H1 (cell line): ENCODE measurements around the gene PHRF1. TPM values are rescaled to one million over a fixed set of nuclear protein-coding genes. Genes with fewer than 3 reads are reported as not detected.

Experiments
- CTCF ChIA-PET: fragments of 300-600 bp; sonication (Branson Sonifier 250); formaldehyde crosslinking; loops from one replicate; lab custom pipeline; 2021; ENCODE audit not compliant: partially characterized antibody; lab: Charles Lee
- POLR2A ChIA-PET: fragments of 300-600 bp; sonication (Branson Sonifier 250); formaldehyde crosslinking; loops from one replicate; lab custom pipeline; 2021; ENCODE audit warnings: inconsistent platforms; ENCODE audit not compliant: partially characterized antibody; lab: Charles Lee
- DNase-seq, 2 experiments: peaks; one replicate each; pipeline versions ENCODE4 v3.0.0 to v3.0.0-alpha.2; 2010 to 2022; ENCODE audit warnings: low spot score in 2 of 2, low read depth in 1 of 2, mixed read lengths in 1 of 2
- FAIRE-seq: peaks from 2 replicates; lab custom pipeline; 2011; peaks lifted over from hg19 to GRCh38; lab: Jason Lieb, UNC
- H2AFZ ChIP-seq: 2 replicates; pipeline ENCODE4 v1.8.1; 2012; ENCODE audit warnings: low read length, inconsistent platforms
- H2AK5ac ChIP-seq: 2 replicates; pipeline ENCODE4 v1.6.1; 2013; ENCODE audit warnings: low read depth, low read length
- H2BK120ac ChIP-seq: replicated peaks from 2 replicates; pipeline ENCODE3; 2013; ENCODE audit warnings: low read depth, low read length, inconsistent platforms
- H2BK12ac ChIP-seq: 2 replicates; pipeline ENCODE4 v1.6.1; 2013; ENCODE audit warnings: low read depth, low read length
- H2BK15ac ChIP-seq: 2 replicates; pipeline ENCODE4 v1.6.1; 2013; ENCODE audit warnings: low read length
- H2BK20ac ChIP-seq: 2 replicates; pipeline ENCODE4 v1.6.1; 2013; ENCODE audit warnings: low read length
- H2BK5ac ChIP-seq: 2 replicates; pipeline ENCODE4 v1.6.1; 2013; ENCODE audit warnings: low read depth, low read length
- H3K14ac ChIP-seq: 2 replicates; pipeline ENCODE4 v1.6.1; 2013; ENCODE audit warnings: inconsistent platforms; ENCODE audit not compliant: insufficient read length
- H3K18ac ChIP-seq: 2 replicates; pipeline ENCODE4 v1.6.1; 2013; ENCODE audit warnings: low read length; ENCODE audit errors: extremely low read depth
- H3K23ac ChIP-seq: 2 replicates; pipeline ENCODE4 v1.6.1; 2013; ENCODE audit warnings: inconsistent platforms; ENCODE audit not compliant: insufficient read length
- H3K23me2 ChIP-seq: 2 replicates; pipeline ENCODE4 v1.6.1; 2013; ENCODE audit warnings: low read depth, low read length
- H3K27ac ChIP-seq: 2 replicates; pipeline ENCODE4 v1.6.1; 2011; ENCODE audit warnings: low read depth, low read length, inconsistent platforms
- H3K27me3 ChIP-seq, 4 experiments: replicated peaks in 1 of 4; 1 replicate in 1 of 4; 2 replicates in 3 of 4; pipeline versions ENCODE4 v1.6.1 to v1.8.1; 2011 to 2013; ENCODE audit warnings: low read length in 3 of 4, mild to moderate bottlenecking in 3 of 4, inconsistent platforms in 2 of 4, mixed read lengths in 2 of 4, moderate library complexity in 1 of 4; ENCODE audit not compliant: control insufficient read depth in 3 of 4, insufficient read depth in 3 of 4; ENCODE audit errors: extremely low read depth in 1 of 4
- H3K36me3 ChIP-seq, 4 experiments: 2 replicates each; pipeline versions ENCODE4 v1.6.1 to v1.8.1; 2011 to 2013; ENCODE audit warnings: mild to moderate bottlenecking in 4 of 4, low read length in 3 of 4, moderate library complexity in 2 of 4, control low read depth in 1 of 4, inconsistent platforms in 1 of 4; ENCODE audit not compliant: insufficient read depth in 4 of 4, control insufficient read depth in 2 of 4
- H3K4ac ChIP-seq: replicated peaks from 2 replicates; pipeline ENCODE3; 2013; ENCODE audit warnings: low read length, low read depth, mixed read lengths, inconsistent platforms; ENCODE audit not compliant: insufficient read length
- H3K4me1 ChIP-seq, 4 experiments: replicated peaks in 1 of 4; 1 replicate in 1 of 4; 2 replicates in 3 of 4; pipeline versions ENCODE4 v1.6.1 to v1.8.1; 2011 to 2013; ENCODE audit warnings: low read length in 3 of 4, inconsistent platforms in 2 of 4, mixed read lengths in 1 of 4; ENCODE audit not compliant: insufficient read depth in 4 of 4, control insufficient read depth in 3 of 4
- H3K4me2 ChIP-seq, 2 experiments: 2 replicates each; pipeline versions ENCODE4 v1.6.1 to v1.8.1; 2011 to 2013; ENCODE audit warnings: low read depth in 2 of 2, low read length in 2 of 2, control low read depth in 1 of 2, inconsistent platforms in 1 of 2, mild to moderate bottlenecking in 1 of 2; ENCODE audit not compliant: insufficient read depth in 1 of 2
- H3K4me3 ChIP-seq, 4 experiments: fragments of 200-600, 300-600 bp in 1 of 4; sonication (generic), shearing (Covaris generic), sonication (Bioruptor Twin) in 1 of 4; 2 replicates each; pipeline versions ENCODE4 v1.5.1 to v1.8.1; 2011 to 2016; ENCODE audit warnings: low read length in 4 of 4, low read depth in 3 of 4, control low read depth in 2 of 4, inconsistent platforms in 2 of 4, mild to moderate bottlenecking in 2 of 4, mixed read lengths in 1 of 4, moderate library complexity in 1 of 4; ENCODE audit not compliant: insufficient read depth in 2 of 4; ENCODE audit errors: extremely low read depth in 1 of 4
- H3K56ac ChIP-seq: replicated peaks from 2 replicates; pipeline ENCODE3; 2013; ENCODE audit warnings: low read depth, mild to moderate bottlenecking, mixed read lengths, low read length, inconsistent platforms; ENCODE audit not compliant: insufficient read length
- H3K79me1 ChIP-seq: 2 replicates; pipeline ENCODE4 v1.6.1; 2013; ENCODE audit warnings: low read depth, low read length, control low read depth
- H3K79me2 ChIP-seq, 2 experiments: 2 replicates each; pipeline versions ENCODE4 v1.6.1 to v1.8.1; 2012 to 2013; ENCODE audit warnings: low read length in 2 of 2, mild to moderate bottlenecking in 2 of 2, inconsistent platforms in 1 of 2; ENCODE audit not compliant: insufficient read depth in 2 of 2, control insufficient read depth in 1 of 2
- H3K9ac ChIP-seq, 4 experiments: replicated peaks in 1 of 4; 1 replicate in 1 of 4; 2 replicates in 3 of 4; pipeline versions ENCODE4 v1.6.1 to v1.8.1; 2011 to 2013; ENCODE audit warnings: low read depth in 3 of 4, low read length in 3 of 4, control low read depth in 2 of 4, mild to moderate bottlenecking in 2 of 4, moderate library complexity in 2 of 4, inconsistent platforms in 1 of 4; ENCODE audit errors: extremely low read depth in 1 of 4
- H3K9me3 ChIP-seq, 2 experiments: 2 replicates each; pipeline versions ENCODE4 v1.6.1 to v1.8.1; 2012 to 2013; ENCODE audit warnings: mild to moderate bottlenecking in 2 of 2, moderate library complexity in 2 of 2, control low read depth in 1 of 2, inconsistent platforms in 1 of 2, low read depth in 1 of 2, low read length in 1 of 2, mixed read lengths in 1 of 2; ENCODE audit not compliant: insufficient read depth in 2 of 2
- H4K20me1 ChIP-seq, 2 experiments: replicated peaks in 1 of 2; 2 replicates each; pipeline versions ENCODE3 to v1.8.1; 2011 to 2013; ENCODE audit warnings: inconsistent platforms in 2 of 2, low read length in 2 of 2, mild to moderate bottlenecking in 1 of 2; ENCODE audit not compliant: insufficient read depth in 2 of 2, control insufficient read depth in 1 of 2
- H4K5ac ChIP-seq: 2 replicates; pipeline ENCODE4 v1.6.1; 2013; ENCODE audit warnings: low read length, low read depth, mixed read lengths, inconsistent platforms; ENCODE audit not compliant: insufficient read length
- H4K8ac ChIP-seq: 2 replicates; pipeline ENCODE4 v1.8.0; 2013; ENCODE audit warnings: mild to moderate bottlenecking, moderate library complexity, low read length, inconsistent platforms; ENCODE audit not compliant: insufficient read depth; ENCODE audit errors: extremely low read depth
- H4K91ac ChIP-seq: replicated peaks from 2 replicates; pipeline ENCODE3; 2013; ENCODE audit warnings: low read length, mixed read lengths, inconsistent platforms; ENCODE audit not compliant: insufficient read length
- ASH2L ChIP-seq: fragments of 200-600, 300-600 bp; sonication (generic); IDR thresholded peaks from one replicate; pipeline ENCODE4 v1.7.1; 2017; ENCODE audit warnings: low read length
- BRCA1 ChIP-seq: IDR thresholded peaks from 2 replicates; pipeline ENCODE4 v1.6.1; 2012; ENCODE audit warnings: low read depth, low read length, improper control_type of control experiment
- E2F6 ChIP-seq: IDR thresholded peaks from 2 replicates; pipeline ENCODE4 v1.6.1; 2012; ENCODE audit warnings: inconsistent platforms
- EZH2 ChIP-seq: fragments of 200-600 bp; sonication (generic); IDR thresholded peaks from 2 replicates; pipeline ENCODE4 v1.7.1; 2012; ENCODE audit warnings: low read depth, mild to moderate bottlenecking, moderate library complexity, low read length, inconsistent platforms; ENCODE audit not compliant: severe bottlenecking
- MAFK ChIP-seq: IDR thresholded peaks from 2 replicates; pipeline ENCODE4 v1.6.1; 2012; ENCODE audit warnings: low read depth, mild to moderate bottlenecking, improper control_type of control experiment, low read length
- MAX ChIP-seq: IDR thresholded peaks from 2 replicates; pipeline ENCODE4 v1.6.1; 2012; ENCODE audit warnings: inconsistent platforms
- NANOG ChIP-seq: IDR thresholded peaks from 2 replicates; pipeline ENCODE4 v1.6.1; 2011; ENCODE audit warnings: low read length, low read depth, mild to moderate bottlenecking, inconsistent platforms; ENCODE audit not compliant: insufficient read depth, poor library complexity, severe bottlenecking
- POU5F1 ChIP-seq: IDR thresholded peaks from 2 replicates; pipeline ENCODE4 v1.6.1; 2011; ENCODE audit warnings: low read depth, mild to moderate bottlenecking, low read length, moderate library complexity
- RNF2 ChIP-seq: fragments of 200-900, 300-1000 bp; sonication (generic); IDR thresholded peaks from 2 replicates; pipeline ENCODE4 v1.7.1; 2016; ENCODE audit warnings: borderline replicate concordance, low read depth, mild to moderate bottlenecking, antibody characterized with exemption, low read length; ENCODE audit not compliant: poor library complexity, severe bottlenecking; ENCODE audit errors: missing control alignments
- RXRA ChIP-seq: IDR thresholded peaks from 2 replicates; pipeline ENCODE4 v1.6.1; 2011; ENCODE audit warnings: low read depth, mild to moderate bottlenecking, low read length, moderate library complexity; ENCODE audit not compliant: insufficient read depth
- SP4 ChIP-seq: IDR thresholded peaks from 2 replicates; pipeline ENCODE4 v1.6.1; 2012; ENCODE audit warnings: low read length, inconsistent platforms
- WGBS, 2 experiments: shearing (Covaris generic) in 1 of 2; methylation state at CpG; one replicate each; pipeline versions ENCODE4 v1.1.6 to v1.1.7; 2013 to 2015; ENCODE audit warnings: low lambda C conversion rate in 2 of 2, mixed read lengths in 2 of 2, inconsistent platforms in 1 of 2, low coverage in 1 of 2, missing lambda C conversion rate in 1 of 2; ENCODE audit not compliant: insufficient replicate concordance in 2 of 2, insufficient coverage in 1 of 2, insufficient read length in 1 of 2; ENCODE audit errors: extremely low coverage in 1 of 2, missing lambda C conversion rate in 1 of 2; 5-methylcytosine and 5-hydroxymethylcytosine counted together
- polyA plus RNA-seq, 7 experiments: library from polyadenylated mRNA; depleted of rRNA in 3 of 7; stranded (reverse) in 5 of 7; unstranded in 2 of 7; fragments of >200 nt in 5 of 7; fragments of 200-250 nt in 2 of 7; gene quantifications; 1 replicate in 5 of 7; 2 replicates in 1 of 7; 4 replicates in 1 of 7; pipeline versions ENCODE4 v1.2.1 to v1.2.3, GENCODE V29; 2011 to 2013; ENCODE audit warnings: missing spikeins in 2 of 7, mixed read lengths in 2 of 7
- total RNA-seq: library from RNA; stranded (reverse); fragmentation: NEBNext Ultra II Directional; extraction: Animal tissue kit (Norgen Biotek cat#: 25700); gene quantifications from 2 replicates; pipeline ENCODE4 v1.2.1, GENCODE V29; 2021

Gene PHRF1
- total and polyA plus RNA-seq, 2 of the 8 experiments (the other 6 are each of a cell fraction or from before 2014, with no cell fraction given): 13.4 to 37.3 TPM

- Histone ChIP-seq H2AK5ac (no peak overlapping the region), H2BK120ac (no peak overlapping the region), H3K9me3 (no peaks in the 10 kb centered on the region), H3K18ac (no peak overlapping the region), H3K9ac (no peak overlapping the region), H2BK15ac (no peak overlapping the region), H3K23ac (no peak overlapping the region), H3K36me3 (peaks cover 0 to 15% (median 6%) of the 10 kb centered on the region in 4 experiments; a peak in 5 of 8 replicates), H3K4ac (no peak overlapping the region), H2AFZ (no peak overlapping the region), H2BK12ac (no peak overlapping the region), H3K4me1 (peaks cover 0 to 17% (median 10%) of the 10 kb centered on the region in 4 experiments; a peak in 5 of 7 replicates), H3K23me2 (peaks cover 21% of the 10 kb centered on the region; the same call in 1 of the 2 replicates), H3K14ac (no peak overlapping the region), H3K4me3 (peak overlapping the region; percentile 52 to 77 (median 70); a peak in 7 of 8 replicates), H4K20me1 (peaks cover 7 to 11% of the 10 kb centered on the region in 2 experiments), H3K4me2 (no peak overlapping the region), H2BK5ac (no peak overlapping the region), H3K79me1 (no peaks in the 10 kb centered on the region), H4K8ac (no peak overlapping the region), H3K56ac (no peak overlapping the region), H4K5ac (no peak overlapping the region), H3K27ac (no peak overlapping the region), H3K27me3 (peaks cover 0 to 16% (median 6%) of the 10 kb centered on the region in 4 experiments; a peak in 5 of 7 replicates), H4K91ac (no peak overlapping the region), H3K79me2 (no peaks in the 10 kb centered on the region), H2BK20ac (no peak overlapping the region)
- WGBS, 2 experiments: no CpG with 5 or more reads among the region's 56 CpGs
- ChIA-PET CTCF (interaction anchor here (1.0 to 1.4 kb wide), 3 partner anchors 14 to 86 kb away, joined by 3 to 8 read pairs (median 4); partner anchors contain the start of gene PTDSS2), POLR2A (interaction anchor here (0.9 to 1.7 kb wide), 9 partner anchors 24 to 208 kb away, joined by 3 to 6 read pairs (median 4); partner anchors contain the start of genes B4GALNT4 and LMNTD2)
- no peak for FAIRE-seq
- DNase-seq: no peak
- TF ChIP-seq RNF2 (no peak), POU5F1 (no peak), NANOG (no peak), EZH2 (no peak), MAFK (no peak), BRCA1 (no peak), ASH2L (no peak), SP4 (no peak), E2F6 (no peak), MAX (no peak), RXRA (no peak)
Observed at GRCh38 chr11:535210-535518, 41.1 kb upstream of the PHRF1 start.
